Ascending aorta (tissue), 2 donors: ENCODE results near the gene SRPX2. TPM values are rescaled to one million over a fixed set of nuclear protein-coding genes. Genes with fewer than 3 reads are reported as not detected.

Experiments
- DNase-seq, 2 donors: peaks; one replicate each; pipeline ENCODE4 v3.0.0-alpha.2; 2019; ENCODE audit warnings: low spot score in 2 of 2
- H3K27ac ChIP-seq, 2 donors: fragments of 200-600 bp; sonication (generic); one replicate each; pipeline ENCODE4 v1.5.1; 2016 to 2017; ENCODE audit warnings: mild to moderate bottlenecking in 1 of 2
- H3K27me3 ChIP-seq: fragments of 200-600 bp; sonication (generic); one replicate; pipeline ENCODE4 v1.5.1; 2017
- H3K36me3 ChIP-seq, 2 donors: fragments of 200-600 bp; sonication (generic); one replicate each; pipeline ENCODE4 v1.5.1; 2016
- H3K4me1 ChIP-seq, 2 donors: fragments of 200-600 bp; sonication (generic); one replicate each; pipeline ENCODE4 v1.5.1; 2016 to 2017; ENCODE audit warnings: mild to moderate bottlenecking in 1 of 2
- H3K4me3 ChIP-seq, 2 donors: fragments of 200-600 bp; sonication (generic); one replicate each; pipeline ENCODE4 v1.5.1; 2016 to 2017; ENCODE audit warnings: mild to moderate bottlenecking in 1 of 2
- H3K9me3 ChIP-seq, 2 donors: fragments of 200-600 bp; sonication (generic); one replicate each; pipeline ENCODE4 v1.5.1; 2016
- intact Hi-C: fragments of 100-400 bp; cut with DNase I; formaldehyde crosslinking; loops from one replicate; pipeline ENCODE4 v1.15.1; 2023
- total RNA-seq: library from RNA; depleted of rRNA; stranded (reverse); fragments of >200 nt; gene quantifications from one replicate; pipeline ENCODE4 v1.1.0, GENCODE V29; 2016
- TF ChIP-seq, protein P1 (sequence below), 3 experiments: fragments of 200-600 bp in 2 of 3; fragments of 450-650 bp in 1 of 3; sonication (generic) in 2 of 3; IDR thresholded peaks; one replicate each; pipeline ENCODE4 v1.5.1; 2016 to 2019; ENCODE audit warnings: antibody characterized with exemption in 3 of 3, mild to moderate bottlenecking in 1 of 3, moderate library complexity in 1 of 3

SRPX2 gene
- total RNA-seq, 1 donor from 2014 or later: 25.0 TPM

DNA sequence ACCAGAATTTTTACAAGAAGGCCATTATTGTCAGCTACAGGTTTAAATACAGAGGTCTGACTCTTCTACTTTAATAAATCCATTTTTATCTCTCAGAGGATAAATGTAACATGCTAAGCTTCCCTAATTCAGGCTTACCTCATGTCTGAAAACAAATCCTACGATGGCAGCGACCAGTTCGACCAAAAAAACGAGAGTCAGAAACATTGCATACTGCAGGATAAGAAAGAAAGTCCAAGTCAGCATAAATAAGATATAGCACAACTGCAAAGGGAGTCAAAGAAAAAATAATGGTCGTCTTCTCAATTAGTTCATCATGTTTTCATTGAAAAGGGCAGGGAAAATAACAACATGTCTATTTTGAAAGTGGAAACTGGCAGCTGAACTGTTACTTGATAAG lies 9.0 kb upstream of the SRPX2 start:
- H3K27ac ChIP-seq: no peak overlapping the region
- TF ChIP-seq, protein P1, sequence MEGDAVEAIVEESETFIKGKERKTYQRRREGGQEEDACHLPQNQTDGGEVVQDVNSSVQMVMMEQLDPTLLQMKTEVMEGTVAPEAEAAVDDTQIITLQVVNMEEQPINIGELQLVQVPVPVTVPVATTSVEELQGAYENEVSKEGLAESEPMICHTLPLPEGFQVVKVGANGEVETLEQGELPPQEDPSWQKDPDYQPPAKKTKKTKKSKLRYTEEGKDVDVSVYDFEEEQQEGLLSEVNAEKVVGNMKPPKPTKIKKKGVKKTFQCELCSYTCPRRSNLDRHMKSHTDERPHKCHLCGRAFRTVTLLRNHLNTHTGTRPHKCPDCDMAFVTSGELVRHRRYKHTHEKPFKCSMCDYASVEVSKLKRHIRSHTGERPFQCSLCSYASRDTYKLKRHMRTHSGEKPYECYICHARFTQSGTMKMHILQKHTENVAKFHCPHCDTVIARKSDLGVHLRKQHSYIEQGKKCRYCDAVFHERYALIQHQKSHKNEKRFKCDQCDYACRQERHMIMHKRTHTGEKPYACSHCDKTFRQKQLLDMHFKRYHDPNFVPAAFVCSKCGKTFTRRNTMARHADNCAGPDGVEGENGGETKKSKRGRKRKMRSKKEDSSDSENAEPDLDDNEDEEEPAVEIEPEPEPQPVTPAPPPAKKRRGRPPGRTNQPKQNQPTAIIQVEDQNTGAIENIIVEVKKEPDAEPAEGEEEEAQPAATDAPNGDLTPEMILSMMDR (IDR thresholded peaks at IDR 0.05): no peak

DNA sequence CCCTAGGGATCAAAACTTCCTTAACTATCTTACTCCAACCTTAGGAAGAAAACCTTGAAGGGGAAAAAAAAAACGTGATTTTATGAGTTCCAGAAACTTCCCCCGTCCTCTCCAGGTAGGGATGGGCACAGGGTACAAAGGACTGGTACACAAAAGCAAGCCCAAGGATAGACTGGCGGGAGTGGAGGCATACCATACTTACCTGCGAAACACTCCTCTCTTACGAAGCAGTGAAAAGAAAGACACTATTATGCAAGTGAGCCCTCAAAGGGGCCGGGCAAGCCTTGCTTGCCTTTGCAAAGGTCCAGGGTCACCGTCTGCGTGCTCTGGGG lies 8.0 kb upstream of the SRPX2 start:
- no peaks in the 10 kb centered on the region for H3K36me3 ChIP-seq
- intact Hi-C loops: no loop called here
- no peaks in the 10 kb centered on the region for H3K4me1 ChIP-seq
- no peak for DNase-seq
- peak overlapping the region; percentile 56 to 67 for H3K4me3 ChIP-seq
- TF ChIP-seq, protein P1 (IDR thresholded peaks at IDR 0.05): no peak
- H3K27me3 ChIP-seq: no peaks in the 10 kb centered on the region
- H3K9me3 ChIP-seq: no peaks in the 10 kb centered on the region
- H3K27ac ChIP-seq: peak overlapping the region; percentile 49 to 52

More for the DNA sequence above, 9.0 kb upstream of the SRPX2 start:
- no peak for DNase-seq
- Histone ChIP-seq H3K36me3 (no peaks in the 10 kb centered on the region), H3K4me3 (no peak overlapping the region), H3K9me3 (no peaks in the 10 kb centered on the region), H3K27me3 (no peaks in the 10 kb centered on the region), H3K4me1 (no peaks in the 10 kb centered on the region)
- intact Hi-C loops: no loop called here

DNA sequence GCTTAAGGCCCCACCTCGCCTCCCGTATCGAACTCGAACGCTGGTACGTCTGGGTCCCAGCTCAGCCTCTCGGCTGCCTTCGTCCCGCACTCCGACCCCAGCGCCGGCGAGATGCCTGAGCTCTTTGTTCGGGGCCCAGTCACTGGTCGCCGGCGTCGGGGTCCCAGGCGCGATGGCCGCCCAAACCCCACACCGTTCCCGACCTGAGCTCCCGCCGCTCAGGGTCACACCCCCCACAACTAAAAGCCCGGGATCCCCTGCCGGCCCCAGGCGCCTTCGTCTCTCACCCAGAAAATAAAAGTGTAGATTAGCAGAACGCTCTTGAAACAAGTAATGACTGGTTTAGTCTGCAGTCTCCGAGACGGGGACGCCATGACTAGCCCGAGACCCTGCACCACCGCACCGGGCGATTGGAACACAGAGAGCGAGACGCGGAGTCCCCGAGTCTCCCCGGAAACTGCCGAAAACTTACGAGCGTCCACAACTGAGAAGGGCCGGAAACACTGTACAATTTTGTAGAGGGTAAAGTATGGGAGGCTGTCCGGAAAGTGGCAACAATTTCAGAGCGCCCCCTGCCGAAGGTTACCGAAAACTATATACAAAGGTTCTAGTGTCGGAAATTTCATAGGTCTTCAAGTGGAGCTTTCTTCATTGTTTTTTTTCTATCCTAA lies 7.5 kb upstream of the SRPX2 start, which contains the start of gene TSPAN6:
Gene TSPAN6 (minus strand): TSS at position 486 of the 671 bp plus-strand sequence. CDS start 112 bp downstream, at position 374.
- Histone ChIP-seq H3K27me3 (no peaks in the 10 kb centered on the region), H3K4me1 (no peaks in the 10 kb centered on the region), H3K27ac (peak within 1 kb of the TSS; percentile 49 to 52), H3K9me3 (no peaks in the 10 kb centered on the region), H3K36me3 (no peaks in the 10 kb centered on the region), H3K4me3 (peak within 1 kb of the TSS; percentile 56 to 67)
- intact Hi-C loops: no loop called here
- TF ChIP-seq, protein P1 (IDR thresholded peaks at IDR 0.05): peak in 2 of 3 experiments; percentile 45 to 47
- peak in 1 of 2 donors; percentile 85 for DNase-seq

DNA sequence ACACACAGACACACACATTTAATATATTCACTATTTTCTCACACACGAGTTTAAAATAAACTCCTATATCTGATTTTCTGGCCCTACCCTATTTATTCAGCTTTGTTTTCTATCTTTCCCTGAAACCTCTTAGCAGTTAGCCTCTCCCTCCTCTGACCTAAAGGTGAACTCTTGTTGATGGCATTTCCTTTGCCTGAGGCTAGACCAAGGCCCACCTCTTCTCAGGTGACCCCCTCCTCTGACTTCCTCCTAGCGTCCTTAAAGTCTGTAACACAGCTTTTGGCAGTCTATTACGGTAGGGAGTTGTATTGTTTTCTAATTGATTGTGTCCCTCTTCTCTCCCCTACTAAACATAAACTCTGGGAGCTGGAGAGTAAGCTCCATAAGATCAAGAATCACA lies 1.7 kb upstream of the SRPX2 start:
- no peaks in the 10 kb centered on the region for H3K27me3 ChIP-seq
- intact Hi-C loops: no loop called here
- peaks cover 0 to 6% of the 10 kb centered on the region in 2 donors for H3K4me1 ChIP-seq
- H3K9me3 ChIP-seq: no peaks in the 10 kb centered on the region
- TF ChIP-seq, protein P1 (IDR thresholded peaks at IDR 0.05): no peak
- DNase-seq: no peak
- H3K4me3 ChIP-seq: no peak overlapping the region
- no peak overlapping the region for H3K27ac ChIP-seq
- no peaks in the 10 kb centered on the region for H3K36me3 ChIP-seq

DNA sequence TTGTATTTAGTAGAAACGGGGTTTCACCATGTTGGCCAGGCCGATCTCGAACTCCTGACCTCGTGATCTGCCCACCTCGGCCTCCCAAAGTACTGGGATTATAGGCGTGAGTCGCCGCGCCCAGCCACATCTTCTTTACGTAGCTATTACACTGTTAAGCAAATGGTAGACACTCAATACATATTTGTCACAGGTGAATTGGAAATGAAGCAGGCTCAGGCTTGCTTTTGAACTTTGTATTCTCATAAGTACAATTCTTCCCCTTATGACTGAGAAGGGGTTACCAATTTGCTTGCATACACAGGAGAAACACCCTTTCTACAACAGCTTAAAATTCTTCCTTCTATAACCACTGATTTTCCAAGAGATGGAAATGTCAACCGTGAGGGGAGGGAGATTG lies 787 bp upstream of the SRPX2 start:
- Histone ChIP-seq H3K27ac (peak overlapping the region in 1 of 2 donors; percentile 23), H3K9me3 (no peaks in the 10 kb centered on the region), H3K4me1 (peaks cover 0 to 6% of the 10 kb centered on the region in 2 donors), H3K36me3 (no peaks in the 10 kb centered on the region), H3K4me3 (no peak overlapping the region), H3K27me3 (no peaks in the 10 kb centered on the region)
- DNase-seq: no peak
- TF ChIP-seq, protein P1 (IDR thresholded peaks at IDR 0.05): no peak
- intact Hi-C loops: no loop called here
